SKM-1 treated with dmso at 0.1 percent for 144 hours (cell line): ENCODE data around the gene SEPTIN5.

Experiments
- DNase-seq: peaks from one replicate; lab custom pipeline; 2025; ENCODE audit not compliant: unreplicated experiment; lab: John Stamatoyannopoulos, UW

Gene SEPTIN5

DNA sequence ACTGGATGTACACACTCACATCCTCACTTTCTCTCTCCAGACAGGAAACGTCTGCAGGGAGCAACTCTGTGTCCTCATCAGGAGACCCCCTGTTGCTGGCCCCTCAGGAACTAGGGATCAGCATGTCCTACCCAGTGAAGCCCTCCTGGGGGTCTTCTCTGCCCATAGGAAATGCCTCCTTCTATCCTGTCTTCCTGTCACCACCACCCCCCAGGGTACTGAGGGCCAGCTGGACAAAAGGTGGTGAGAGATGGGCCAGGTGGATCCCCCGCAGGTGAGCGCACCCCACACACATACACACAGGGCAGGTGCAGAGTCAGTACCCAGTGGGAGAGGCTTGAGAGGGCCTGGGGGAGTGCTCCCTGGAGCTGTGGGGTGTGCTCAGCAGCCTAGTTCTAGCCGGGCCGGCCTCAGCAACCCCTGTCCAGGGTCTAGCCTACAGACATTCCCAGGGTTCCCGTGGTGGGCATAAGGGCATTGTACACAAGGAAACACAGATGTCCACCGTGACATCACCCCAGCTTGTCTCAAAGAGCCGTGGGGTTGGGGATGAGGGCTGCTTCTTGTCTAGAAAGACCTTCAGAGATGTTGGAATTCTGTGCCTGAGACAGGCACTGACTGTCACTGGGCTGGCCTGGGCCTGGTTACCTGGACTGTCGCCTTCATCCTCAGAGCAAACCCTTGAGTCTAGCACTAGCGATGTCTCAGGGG, 18.3 kb downstream of the SEPTIN5 start:
- no peak for DNase-seq

DNA sequence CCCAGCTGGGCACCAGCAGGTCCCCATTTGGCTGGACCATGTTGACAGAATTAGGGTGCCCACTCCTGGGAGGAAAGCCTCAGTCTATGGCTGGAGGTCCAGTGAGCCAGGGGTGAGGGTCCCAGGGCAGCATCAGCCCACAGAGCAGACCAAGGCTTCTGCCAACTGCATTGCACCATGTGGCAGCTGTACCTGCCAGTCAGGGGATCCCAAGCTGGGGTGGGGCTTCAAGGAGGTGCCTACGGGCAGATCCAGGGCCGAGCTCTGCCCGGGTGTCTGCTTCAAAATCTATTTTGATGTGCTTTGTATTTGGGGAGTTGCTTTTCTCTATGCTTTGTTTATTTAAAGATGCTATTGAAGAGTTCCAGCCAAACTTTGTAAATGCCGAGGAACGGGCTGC, 19.5 kb downstream of the SEPTIN5 start:
- DNase-seq = no peak

DNA sequence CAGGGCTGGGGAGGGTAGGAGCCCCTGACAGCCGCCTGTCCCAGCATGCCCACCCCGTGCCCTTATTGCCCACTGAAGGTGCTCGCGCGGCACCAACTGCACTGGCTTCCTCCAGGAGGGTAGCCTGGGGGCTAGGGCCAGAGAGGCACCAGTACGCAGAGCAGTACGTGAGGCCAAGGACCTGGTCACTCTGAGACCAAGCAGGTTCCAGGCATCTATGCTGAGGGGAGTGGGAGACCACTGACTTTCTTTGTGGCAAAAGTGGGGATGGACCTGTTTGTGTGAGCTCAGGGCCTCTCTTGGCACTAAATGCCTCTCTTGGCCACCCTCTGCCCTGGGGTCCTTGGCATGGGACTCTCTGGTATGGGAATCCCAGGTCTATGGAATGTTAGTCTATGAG, 19.9 kb downstream of the SEPTIN5 start:
- no peak for DNase-seq

DNA sequence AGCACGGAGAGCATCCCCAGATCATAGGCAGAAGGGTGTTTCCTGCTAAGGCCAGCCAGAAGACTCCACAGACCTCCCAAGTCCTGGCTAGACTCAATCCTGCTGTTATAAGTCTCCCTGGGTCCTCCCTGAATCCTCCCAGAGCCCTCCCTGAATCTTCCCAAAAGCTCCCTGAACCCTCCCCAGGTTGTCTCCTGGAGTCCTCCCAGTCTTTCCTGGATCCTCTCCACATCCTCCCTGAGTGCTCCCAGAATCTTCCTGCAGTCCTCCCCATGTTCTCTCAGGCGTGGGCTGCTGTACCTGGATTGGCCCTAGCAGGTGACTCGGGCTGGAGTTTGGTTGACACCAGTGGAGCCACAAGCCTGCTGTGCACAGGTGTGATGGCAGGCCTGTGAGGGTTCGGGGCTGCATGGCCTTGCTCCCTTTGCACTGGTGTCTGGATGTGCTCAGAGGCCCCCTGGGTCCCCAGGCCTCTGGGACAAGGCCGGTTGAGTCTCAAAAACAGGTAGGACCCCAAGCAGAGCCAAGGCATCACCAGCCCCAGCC, 20.6 kb downstream of the SEPTIN5 start:
- DNase-seq = no peak

DNA sequence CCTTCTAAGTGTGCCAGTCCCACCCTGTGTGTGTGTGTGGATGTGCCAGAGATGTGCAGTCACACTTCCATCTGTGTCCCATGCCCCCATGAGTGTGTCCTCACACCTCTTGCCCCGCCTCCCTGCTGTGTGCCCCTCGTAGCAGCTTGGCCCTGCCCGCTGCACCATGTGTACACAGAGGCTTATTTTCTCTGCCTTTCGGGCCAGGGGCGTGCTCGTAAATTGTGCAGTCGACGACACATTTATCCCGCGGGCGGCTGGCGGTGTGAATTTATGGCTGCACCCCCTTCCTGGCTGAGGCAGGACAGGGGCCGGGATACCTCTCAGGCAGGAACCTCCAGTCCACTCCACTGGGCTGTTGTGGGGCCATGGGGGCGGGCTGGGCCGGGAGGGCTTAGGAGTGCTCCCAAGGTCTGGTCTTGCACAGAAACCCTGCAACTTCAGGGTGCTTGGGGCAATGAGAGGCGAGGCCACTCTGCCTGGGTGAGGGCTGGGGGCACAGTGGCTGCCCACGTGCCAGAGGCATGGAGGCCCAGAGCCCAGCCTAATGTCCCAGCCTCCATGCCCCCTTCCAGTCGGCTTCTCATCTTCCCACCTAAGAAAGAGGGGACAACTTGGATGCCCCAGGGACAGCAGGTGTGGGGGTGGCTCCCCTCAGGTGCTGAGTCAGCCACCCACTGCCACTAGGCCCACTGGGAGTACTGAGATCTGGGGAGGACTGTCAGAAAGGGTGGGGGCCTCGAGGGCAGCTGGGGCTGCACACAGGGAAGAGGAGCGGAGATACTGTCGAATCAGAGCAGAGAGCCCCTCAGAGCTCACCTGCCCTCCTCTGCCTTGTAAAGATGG, 21.6 kb downstream of the SEPTIN5 start:
- DNase-seq = no peak

DNA sequence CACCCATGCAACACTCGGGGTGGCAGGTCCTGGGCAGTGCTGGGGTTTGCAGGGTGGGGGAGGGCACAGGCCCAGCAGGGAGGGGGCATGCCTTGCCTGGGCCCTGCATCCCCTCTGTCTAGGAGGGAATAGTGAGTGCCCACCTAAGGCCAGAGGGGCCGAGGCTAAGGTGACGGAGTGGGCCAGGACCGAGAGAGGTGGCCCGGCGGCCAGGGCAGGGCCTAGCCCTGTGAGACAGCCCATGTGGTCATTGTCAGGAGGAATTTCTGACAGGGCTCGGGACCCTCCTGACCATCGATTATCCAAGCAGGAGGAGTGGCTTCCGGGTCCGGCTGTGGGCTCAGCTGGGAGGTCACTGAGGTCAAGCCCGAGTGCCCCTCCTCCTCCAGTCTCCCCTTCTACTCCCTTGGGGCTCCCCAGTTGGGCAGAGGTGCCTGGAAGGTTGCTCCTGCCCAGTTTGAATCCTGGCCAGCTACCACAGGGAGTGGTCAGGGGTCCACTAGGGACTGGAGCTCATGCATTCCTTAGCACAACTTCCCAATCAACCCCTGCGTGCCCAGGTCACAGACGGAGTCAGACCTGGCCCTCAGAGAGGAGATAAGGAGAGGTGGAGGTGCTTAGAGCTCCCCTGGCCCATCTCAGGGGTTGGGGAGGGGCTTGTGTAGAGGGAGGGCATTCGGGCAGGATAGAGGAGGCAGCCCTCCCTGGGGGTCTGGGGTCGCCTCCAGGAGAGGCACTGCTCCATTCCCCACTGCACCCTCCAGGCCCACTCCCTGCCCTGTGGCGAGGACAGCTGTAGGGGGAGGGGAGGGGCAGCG, 23.8 kb downstream of the SEPTIN5 start:
- no peak for DNase-seq

DNA sequence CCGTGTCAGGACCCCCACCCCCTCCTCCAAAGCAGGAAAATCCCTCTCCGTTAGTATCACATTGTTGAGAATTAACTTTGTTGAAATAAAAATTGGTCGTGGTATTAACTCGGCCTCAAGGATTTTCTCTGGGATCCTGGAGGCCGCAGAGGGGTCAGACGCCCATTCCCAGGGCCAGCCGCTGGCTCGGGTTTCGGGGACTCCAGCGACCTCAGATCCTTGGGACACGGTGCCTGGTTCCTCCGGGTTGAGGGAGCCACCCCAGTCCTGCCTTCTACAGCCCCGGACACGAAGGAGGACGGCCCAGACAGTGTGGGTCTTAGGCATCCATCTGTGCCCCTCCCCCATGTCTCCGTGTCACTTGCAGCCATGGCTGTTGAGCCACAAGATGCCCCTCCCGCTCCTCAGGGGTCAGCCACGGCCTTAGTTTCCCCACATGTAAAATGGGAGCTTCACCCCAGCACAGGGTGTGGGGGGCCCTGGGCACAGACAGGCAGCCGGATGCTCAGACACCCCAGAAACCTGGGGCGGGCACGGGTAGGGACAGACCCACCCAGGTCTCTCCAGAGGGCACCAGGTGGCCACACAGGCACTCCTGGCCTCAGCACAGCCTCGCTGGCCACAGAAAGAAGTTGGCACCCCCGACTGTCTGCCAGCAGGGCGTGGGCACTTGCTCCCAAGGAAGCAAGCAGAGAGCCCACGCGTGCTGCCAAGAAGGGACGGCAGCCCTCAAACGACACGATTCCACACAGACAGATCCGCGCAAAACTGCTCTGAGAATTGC, 24.6 kb downstream of the SEPTIN5 start:
- DNase-seq = no peak

DNA sequence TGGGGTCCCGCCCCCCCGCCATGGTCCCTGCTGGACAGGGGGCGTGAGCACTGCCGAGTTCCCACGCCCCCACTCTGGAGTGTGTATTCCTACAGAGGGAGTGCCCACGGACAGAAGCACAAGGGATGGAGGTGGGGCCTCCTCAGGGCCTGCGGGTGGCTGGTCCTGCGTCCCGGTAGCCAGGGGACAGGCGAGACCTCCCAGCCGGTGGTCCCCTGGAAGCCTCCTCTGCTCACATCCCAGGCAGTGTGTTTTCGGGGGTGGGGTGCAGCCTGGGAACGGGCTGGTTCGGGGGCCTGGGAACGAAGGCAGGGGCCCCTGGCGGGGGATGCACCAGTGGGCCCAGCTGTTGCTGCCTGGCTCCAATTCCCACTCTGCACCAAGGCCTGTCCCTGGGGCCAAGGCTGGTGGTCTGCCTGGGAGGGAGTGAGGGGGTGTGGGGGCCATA, 25.2 kb downstream of the SEPTIN5 start:
- DNase-seq = no peak

DNA sequence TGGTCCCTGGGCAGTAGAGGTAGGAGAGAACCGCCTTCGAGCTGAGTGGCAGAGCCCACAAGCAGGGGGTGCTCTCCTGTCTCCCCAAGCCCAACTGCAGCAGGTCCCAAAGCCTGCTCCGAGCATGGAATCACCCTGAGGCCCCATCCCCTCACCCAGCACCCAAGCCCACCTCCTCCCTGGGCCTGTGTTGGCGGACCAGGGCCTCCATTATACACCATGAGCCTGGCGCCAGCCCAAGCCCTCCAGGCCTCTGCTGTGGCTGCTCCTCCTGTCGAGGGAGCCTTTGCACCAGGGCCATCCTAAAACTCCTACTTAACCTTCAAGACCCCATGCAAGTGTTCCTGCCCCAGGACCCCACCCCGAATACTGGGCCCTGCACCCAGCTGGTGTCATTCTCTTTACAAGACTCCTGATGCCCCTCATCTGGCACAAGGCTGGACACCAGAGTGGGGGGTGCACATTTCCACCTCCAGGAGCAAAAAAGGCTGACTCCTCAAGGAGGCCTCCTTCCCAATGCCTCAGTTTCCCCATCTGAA, 25.7 kb downstream of the SEPTIN5 start:
- DNase-seq = no peak

DNA sequence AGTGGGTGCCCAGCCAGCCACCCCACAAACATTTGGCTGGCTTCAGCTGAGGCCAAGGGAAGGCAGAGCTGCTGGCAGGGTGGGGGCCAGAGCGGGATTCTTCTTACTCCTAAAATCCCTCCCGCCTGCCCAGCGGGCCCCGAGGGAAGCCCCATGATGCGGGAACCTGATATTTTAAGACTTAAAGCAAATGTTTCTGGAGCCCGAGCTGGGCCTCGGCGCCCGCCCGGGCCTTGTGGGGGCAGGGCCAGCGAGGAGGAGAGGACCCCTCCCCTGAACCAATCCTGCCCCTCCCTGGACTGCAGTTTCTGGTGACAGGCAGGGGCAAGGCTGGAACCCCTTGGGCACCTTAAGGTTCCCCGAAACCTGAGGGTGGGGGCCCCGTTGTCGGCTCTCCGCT, 26.3 kb downstream of the SEPTIN5 start:
- no peak for DNase-seq

DNA sequence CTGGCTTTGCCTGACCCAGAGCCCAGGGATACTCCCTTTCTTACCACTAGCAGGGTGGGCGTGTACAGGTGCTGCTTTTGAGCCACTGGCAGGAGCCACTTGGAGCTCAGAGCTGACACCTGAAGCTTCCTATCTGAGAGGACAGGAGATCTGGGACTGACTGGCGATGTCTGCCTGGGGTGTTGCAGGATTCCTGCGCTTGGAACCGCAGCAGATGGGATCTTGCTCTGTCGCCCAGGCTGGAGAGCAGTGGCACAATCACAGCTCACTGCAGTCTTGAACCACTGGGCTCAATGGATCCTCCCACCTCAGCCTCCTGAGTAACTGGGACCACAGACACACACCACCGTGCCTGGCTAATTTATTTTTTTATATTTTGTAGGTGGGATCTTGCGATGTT, 26.8 kb downstream of the SEPTIN5 start:
- no peak for DNase-seq

DNA sequence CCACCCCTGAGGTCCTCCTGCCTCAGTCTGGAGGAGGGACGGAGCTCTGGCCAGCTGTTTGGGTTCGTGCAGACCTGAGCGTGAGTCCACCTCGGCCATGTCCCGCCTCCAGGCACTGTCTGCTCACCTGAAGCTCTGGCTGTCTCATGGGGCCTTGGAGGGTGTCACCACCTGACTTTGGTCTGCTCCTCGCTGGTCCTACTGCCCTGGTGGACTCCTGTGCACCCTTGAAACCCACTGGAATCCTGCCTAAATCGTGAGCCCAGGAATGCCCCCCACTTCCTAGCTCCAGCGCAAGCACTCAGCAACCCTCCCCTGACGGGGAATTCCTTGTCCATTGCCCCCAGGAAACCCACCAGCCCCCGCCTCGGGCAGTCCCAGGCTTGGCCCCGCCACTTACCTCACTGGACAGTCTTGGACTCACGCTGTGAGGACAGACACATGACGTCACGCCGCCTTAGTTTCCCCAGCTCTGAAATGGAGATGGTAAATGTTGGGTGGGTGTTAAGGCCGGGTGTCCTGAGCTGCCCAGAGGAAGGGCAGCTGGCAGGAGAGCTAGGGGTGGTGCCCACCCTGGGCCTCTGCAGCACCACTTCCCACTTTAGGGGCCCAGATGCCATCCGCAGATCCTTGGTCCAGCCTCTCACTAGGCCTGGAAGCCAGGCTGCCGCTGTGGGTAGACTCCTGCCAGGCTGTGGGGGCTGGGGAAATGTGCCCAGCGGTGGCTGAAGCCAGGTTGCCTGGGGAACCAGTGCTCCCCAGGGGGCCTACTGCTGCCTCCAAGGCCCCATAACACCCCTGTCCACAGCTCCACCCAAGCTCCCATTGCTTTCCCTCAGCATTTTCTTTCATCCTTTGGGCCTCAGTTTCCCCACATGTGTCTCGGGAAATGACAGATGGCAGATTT, 28.1 kb downstream of the SEPTIN5 start:
- no peak for DNase-seq

DNA sequence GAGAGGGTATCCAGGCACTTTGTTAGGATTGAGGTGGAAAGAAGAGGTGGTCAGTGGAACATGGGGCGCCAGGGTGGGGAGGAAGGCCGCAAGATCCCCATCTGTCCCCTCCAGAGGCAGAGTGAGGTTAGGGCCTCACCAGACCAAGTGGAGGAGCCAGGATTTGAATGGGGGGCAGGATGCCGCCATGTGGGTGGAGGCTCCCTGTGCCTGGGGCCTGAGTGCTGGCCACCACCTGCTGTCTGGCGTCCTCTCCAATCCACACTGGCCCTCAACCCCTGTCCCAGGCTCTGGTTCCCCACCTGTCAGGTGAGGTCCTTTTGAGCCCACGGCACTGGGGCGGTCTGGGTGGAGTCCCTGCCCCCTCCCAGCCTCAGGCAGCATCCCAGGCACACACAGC, 28.8 kb downstream of the SEPTIN5 start:
- DNase-seq = no peak

DNA sequence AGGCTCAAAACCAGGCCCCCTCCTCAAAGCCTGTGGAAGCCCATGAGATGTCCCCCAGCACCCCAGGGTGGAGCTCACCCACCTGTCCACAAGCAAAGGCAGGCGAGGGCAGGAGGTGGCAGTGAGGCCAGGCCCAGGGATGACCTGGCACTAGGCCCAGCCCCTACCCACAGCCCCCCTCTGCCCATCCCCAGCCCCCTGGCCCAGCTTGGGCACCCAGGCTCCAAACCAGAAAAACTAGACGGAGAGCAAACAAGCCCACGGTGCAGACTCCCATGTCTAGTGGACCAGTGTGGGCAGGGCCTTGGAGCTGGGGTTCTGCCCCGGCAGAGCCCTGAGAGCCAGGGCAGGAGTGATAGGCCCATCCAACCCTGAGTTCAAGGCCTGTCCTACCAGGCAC, 29.3 kb downstream of the SEPTIN5 start:
- DNase-seq = no peak

DNA sequence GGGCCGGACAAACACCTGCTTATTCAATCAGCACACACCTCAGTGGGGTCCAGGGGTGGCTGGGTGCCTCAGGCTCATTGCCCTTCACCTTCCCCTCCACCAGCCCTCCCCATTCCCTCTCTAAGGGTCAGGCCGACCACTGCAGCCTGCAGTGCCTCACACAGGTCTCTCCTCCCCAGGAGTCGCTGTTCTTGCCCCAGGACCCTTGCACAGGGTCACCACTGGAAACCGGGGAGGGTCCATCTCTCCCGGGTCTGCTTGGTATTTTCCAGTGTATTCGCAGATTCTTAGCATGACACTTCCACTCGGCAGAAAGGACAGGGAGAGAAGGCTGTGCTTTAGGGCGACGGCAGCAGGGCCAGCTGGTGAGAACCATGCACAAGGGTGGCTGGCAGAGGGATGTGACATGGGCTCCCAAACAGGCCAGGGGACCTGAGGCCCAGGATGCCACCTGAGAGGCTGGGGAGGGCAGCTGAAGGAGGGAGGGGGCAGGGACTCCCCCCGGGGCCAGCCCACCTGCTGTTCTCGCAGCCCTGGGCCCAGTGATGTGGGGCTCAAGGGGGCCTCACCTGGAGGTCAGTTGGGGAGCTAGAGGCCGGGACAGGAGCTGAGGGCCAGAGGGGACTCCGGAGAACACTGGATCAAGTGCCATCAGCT, 30.2 kb downstream of the SEPTIN5 start:
- DNase-seq = no peak

DNA sequence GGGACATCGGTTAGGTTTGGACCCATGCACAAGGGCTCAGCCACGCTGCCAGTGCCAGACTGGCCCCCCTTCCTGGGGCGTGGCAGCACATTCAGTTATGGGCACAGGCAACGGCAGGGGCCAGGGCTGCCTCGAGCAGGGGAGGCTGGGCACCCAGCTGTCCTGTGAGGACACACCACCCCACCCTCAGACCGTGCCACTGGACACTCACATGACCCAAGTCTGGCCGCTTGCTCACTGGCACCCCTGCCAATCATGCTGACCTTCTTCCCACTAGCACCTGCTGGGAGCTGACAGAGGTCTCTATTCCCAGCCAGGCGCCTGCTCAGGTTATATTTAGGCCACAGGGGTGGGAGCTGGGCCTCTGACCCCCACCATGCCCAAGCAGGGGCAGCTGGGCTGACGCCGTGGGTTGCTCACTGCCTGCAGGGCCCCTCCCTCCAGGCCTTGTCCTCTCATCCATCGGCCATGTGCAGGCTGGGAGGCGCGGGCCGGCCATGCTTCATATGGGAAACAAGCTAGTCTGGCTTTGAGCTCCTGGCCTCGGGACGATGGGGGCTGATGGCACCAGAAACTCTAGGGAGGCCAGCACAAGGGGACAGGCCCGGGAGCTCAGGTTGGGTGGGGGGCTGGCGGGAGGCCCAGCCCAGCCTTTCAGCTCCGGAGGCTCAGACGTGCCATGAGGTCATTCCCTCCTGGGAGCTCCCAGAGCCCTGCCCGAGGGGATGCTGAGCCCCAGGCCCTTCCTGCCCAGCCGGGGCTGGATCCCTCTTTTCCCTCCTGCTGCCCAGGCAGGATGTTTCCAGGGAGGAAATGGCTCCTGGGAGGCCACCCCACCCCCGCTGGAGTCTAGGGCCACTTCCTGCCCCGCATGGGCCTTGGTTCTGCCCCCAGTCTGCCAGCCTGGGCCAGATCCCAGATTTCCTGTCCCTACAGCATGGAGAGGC, 31.1 kb downstream of the SEPTIN5 start:
- no peak for DNase-seq

DNA sequence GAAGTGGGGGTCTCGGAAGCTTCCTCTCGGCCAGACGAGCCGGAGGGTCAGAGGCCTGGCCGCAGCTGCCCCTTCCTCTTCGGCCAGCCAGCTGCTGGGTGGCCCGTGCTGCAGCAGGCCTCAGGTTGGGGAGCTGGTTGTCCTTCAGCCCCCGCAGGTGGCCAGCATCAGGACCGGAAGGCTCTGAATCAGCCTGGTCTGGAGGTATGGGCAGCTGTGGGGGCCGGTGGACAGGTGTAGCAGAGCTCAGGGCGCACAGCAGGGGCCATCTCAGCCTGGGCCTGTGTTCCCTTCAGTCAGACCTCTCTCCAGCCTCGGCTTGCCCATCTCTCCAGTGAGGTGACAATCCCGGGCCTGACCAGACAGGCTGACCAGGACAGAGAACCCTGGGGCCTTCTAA, 32.4 kb downstream of the SEPTIN5 start:
- no peak for DNase-seq

DNA sequence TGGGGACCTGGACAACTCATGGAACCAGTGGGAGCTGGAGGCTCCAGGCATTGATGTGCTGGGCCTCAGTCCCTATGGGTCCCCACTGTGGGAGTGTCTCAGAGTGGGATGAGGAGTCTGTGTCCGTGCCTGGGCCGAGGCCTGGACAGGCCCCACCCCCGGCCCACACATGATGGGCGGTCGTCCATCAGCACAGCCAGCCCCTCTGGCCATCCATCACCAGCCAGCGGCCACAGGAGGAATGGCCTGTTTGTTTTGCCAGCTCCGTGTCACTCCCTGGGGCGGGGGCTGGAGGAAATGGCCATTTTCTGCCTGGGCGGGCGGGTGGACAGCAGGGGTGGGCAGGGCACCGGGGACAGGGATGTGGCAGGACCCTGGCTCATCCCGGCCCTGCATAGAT, 33.2 kb downstream of the SEPTIN5 start:
- DNase-seq = no peak
